HG03175 (cell line): Measurements from ENCODE around the gene DDX42.
"Not testable (repeated sequence)": the region's sequence is repeated elsewhere in the genome, so short reads cannot be mapped to it uniquely, and the experiment has no call there.

Source experiments
- ATAC-seq: cut with Tn5 transposase; IDR thresholded peaks from one replicate; pipeline ENCODE4 v1.9.1; 2021; ENCODE audit warnings: mild to moderate bottlenecking, moderate library complexity; ENCODE audit not compliant: unreplicated experiment

DDX42 gene

DNA sequence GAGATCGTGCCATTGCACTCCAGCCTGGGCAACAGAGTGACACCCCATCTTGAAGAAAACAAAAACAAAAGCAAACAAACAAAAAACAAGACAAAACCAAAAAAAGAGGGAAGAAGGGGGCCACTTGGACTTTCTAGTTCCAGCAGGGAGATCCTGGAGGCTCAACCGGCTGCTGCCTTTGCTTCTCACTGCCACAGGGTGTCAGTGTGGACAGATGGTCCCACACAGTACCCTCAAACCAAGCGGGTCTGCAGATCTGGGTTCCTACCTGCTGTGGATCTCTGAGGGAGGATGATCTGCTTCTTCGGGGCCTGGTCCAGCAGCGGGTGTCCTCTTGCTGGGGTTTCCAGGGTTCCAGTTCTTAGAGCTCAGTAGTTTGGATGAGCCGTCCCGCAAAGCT lies 92.7 kb downstream of the DDX42 start:
- not testable (repeated sequence) for ATAC-seq
